HEK293 (cell line): Measurements from ENCODE around the gene DENND6B.

ENCODE experiments used
- CTCF ChIA-PET: fragments of 350-600 bp; formaldehyde crosslinking; extraction: SDS; loops from one replicate; lab custom pipeline; 2021; ENCODE audit warnings: antibody characterized with exemption; lab: Yijun Ruan, JAX
- POLR2A ChIA-PET: fragments of 300-600 bp; formaldehyde crosslinking; extraction: SDS; loops from one replicate; lab custom pipeline; 2020; ENCODE audit warnings: antibody characterized with exemption, inconsistent platforms; lab: Yijun Ruan, JAX
- H3K27ac ChIP-seq: fragments of 200-500 bp; sonication (Bioruptor generic); 2 replicates; pipeline ENCODE4 v1.5.1; 2014; ENCODE audit warnings: low read depth, low read length, control low read depth, inconsistent platforms; ENCODE audit errors: extremely low read depth
- H3K36me3 ChIP-seq, 2 experiments: fragments of 200-500 bp in 1 of 2; sonication (Bioruptor generic) in 1 of 2; 1 replicate in 1 of 2; 2 replicates in 1 of 2; pipeline ENCODE4 v1.5.1; 2014 to 2017; ENCODE audit warnings: inconsistent platforms in 2 of 2, low read length in 2 of 2; ENCODE audit not compliant: control insufficient read depth in 2 of 2, insufficient read depth in 1 of 2
- H3K4me1 ChIP-seq: fragments of 200-500 bp; sonication (Bioruptor generic); 2 replicates; pipeline ENCODE4 v1.5.1; 2014; ENCODE audit warnings: mild to moderate bottlenecking, low read length, inconsistent platforms; ENCODE audit not compliant: control insufficient read depth, insufficient read depth
- H3K4me3 ChIP-seq: 2 replicates; pipeline ENCODE4 v1.5.1; 2011; ENCODE audit warnings: low read depth, mild to moderate bottlenecking, control low read depth, low read length, moderate library complexity
- H3K9me3 ChIP-seq: fragments of 200-500 bp; sonication (Bioruptor generic); 2 replicates; pipeline ENCODE4 v1.5.1; 2014; ENCODE audit warnings: low read depth, low read length, inconsistent platforms; ENCODE audit not compliant: control insufficient read depth, insufficient read depth
- KLF9 ChIP-seq: fragments of 450-650 bp; formaldehyde crosslinking; IDR thresholded peaks from 2 replicates; pipeline ENCODE4 v1.5.1; 2016; ENCODE audit warnings: missing biosample characterization, missing genetic modification characterization, low read depth
- PATZ1 ChIP-seq: fragments of 450-650 bp; formaldehyde crosslinking; IDR thresholded peaks from 2 replicates; pipeline ENCODE4 v1.5.1; 2016; ENCODE audit warnings: missing biosample characterization, missing genetic modification characterization
- ZBTB10 ChIP-seq: fragments of 450-650 bp; formaldehyde crosslinking; IDR thresholded peaks from 2 replicates; pipeline ENCODE4 v1.5.1; 2016; ENCODE audit warnings: missing biosample characterization, missing genetic modification characterization
- ZBTB11 ChIP-seq: fragments of 450-650 bp; formaldehyde crosslinking; conservative IDR thresholded peaks from 2 replicates; pipeline ENCODE4 v1.5.1; 2016; ENCODE audit warnings: low read depth, missing biosample characterization, missing genetic modification characterization
- ZBTB6 ChIP-seq: fragments of 450-650 bp; formaldehyde crosslinking; IDR thresholded peaks from 2 replicates; pipeline ENCODE4 v1.5.1; 2017; ENCODE audit warnings: missing biosample characterization, missing genetic modification characterization
- ZNF341 ChIP-seq: fragments of 450-650 bp; formaldehyde crosslinking; IDR thresholded peaks from 2 replicates; pipeline ENCODE4; 2016; ENCODE audit warnings: low read depth, missing biosample characterization, missing genetic modification characterization
- ZNF416 ChIP-seq: fragments of 450-650 bp; formaldehyde crosslinking; IDR thresholded peaks from 2 replicates; pipeline ENCODE4 v1.5.1; 2016; ENCODE audit warnings: missing biosample characterization, missing genetic modification characterization
- ZNF518A ChIP-seq: fragments of 450-650 bp; formaldehyde crosslinking; conservative IDR thresholded peaks from 2 replicates; pipeline ENCODE4 v1.5.1; 2016; ENCODE audit warnings: low read depth, missing biosample characterization, missing genetic modification characterization
- ZNF560 ChIP-seq: fragments of 450-650 bp; formaldehyde crosslinking; IDR thresholded peaks from 2 replicates; pipeline ENCODE4 v1.5.1; 2017; ENCODE audit warnings: missing biosample characterization, missing genetic modification characterization, borderline replicate concordance
- ZNF571 ChIP-seq: fragments of 450-650 bp; formaldehyde crosslinking; IDR thresholded peaks from 2 replicates; pipeline ENCODE4 v1.5.0; 2017; ENCODE audit warnings: missing biosample characterization, missing genetic modification characterization
- ZNF670 ChIP-seq: fragments of 450-650 bp; formaldehyde crosslinking; IDR thresholded peaks from 2 replicates; pipeline ENCODE4 v1.5.1; 2016; ENCODE audit warnings: missing biosample characterization, missing genetic modification characterization, low read depth

The DENND6B gene

GRCh38 chr22:50346470-50346869, 19.7 kb upstream of the DENND6B start (continued):
- TF ChIP-seq PATZ1 (tag by site-specific recombination) (peak; percentile 68; the same call in 1 of the 2 replicates), ZNF560 (tag by site-specific recombination) (no peak), ZNF670 (tag by site-specific recombination) (no peak), ZNF571 (tag by site-specific recombination) (no peak), KLF9 (no peak)

GRCh38 chr22:50343541-50343935, 16.7 kb upstream of the DENND6B start:
- peak overlapping the region; percentile 95 for H3K27ac ChIP-seq
- POLR2A ChIA-PET, result no interaction called here

More at GRCh38 chr22:50343541-50343935, 16.7 kb upstream of the DENND6B start:
- peak overlapping the region; percentile 67 for H3K4me3 ChIP-seq
- CTCF ChIA-PET, result no interaction called here
- TF ChIP-seq ZBTB11 (peak; percentile 40; the same call in 1 of the 2 replicates), ZBTB6 (tag by site-specific recombination) (no peak), ZBTB10 (tag by site-specific recombination) (peak; percentile 37; the same call in 1 of the 2 replicates), ZNF518A (tag by site-specific recombination) (no peak), ZNF416 (tag by site-specific recombination) (no peak), ZNF341 (tag by site-specific recombination) (no peak)
- H3K4me1 ChIP-seq, result no peaks in the 10 kb centered on the region
- peaks cover 4 to 32% of the 10 kb centered on the region in 2 experiments; a peak in 2 of 3 replicates for H3K36me3 ChIP-seq
- H3K9me3 ChIP-seq, result no peaks in the 10 kb centered on the region
